Gastroesophageal sphincter (tissue), 3 donors: ENCODE results near the gene SLC29A2.

Source experiments
- CTCF ChIP-seq, 4 experiments: fragments of 200-600 bp in 2 of 4; fragments of 450-650 bp in 2 of 4; sonication (generic) in 1 of 4; IDR thresholded peaks; one replicate each; pipeline ENCODE4 v1.5.1; 2017 to 2019; ENCODE audit warnings: antibody characterized with exemption in 4 of 4, mild to moderate bottlenecking in 2 of 4, moderate library complexity in 2 of 4
- POLR2AphosphoS5 ChIP-seq: sonication (generic); formaldehyde crosslinking; IDR thresholded peaks from one replicate; pipeline ENCODE4 v1.6.1; 2017; ENCODE audit warnings: antibody characterized with exemption

GRCh38 chr11:66344550-66345315, 26.8 kb downstream of the SLC29A2 start, which contains the start of gene BRMS1:
- peak in 3 of 4 experiments; percentile 46 to 59 (median 50) for TF ChIP-seq CTCF (IDR thresholded peaks at IDR 0.05)
- TF ChIP-seq POLR2AphosphoS5 = peak; percentile 92
